DMS79 (cell line): ENCODE results near the gene LBX1.
A peak's percentile ranks its signal among the peaks of the same experiment; 100 is the strongest.

Source experiments
- DNase-seq: peaks from one replicate; lab custom pipeline; 2025; lab: John Stamatoyannopoulos, UW

LBX1 gene

GRCh38 chr10:101225846-101226421 lies 3.3 kb downstream of the LBX1 start:
- no peak for DNase-seq

GRCh38 chr10:101224910-101225823 lies 4.1 kb downstream of the LBX1 start:
- DNase-seq: no peak

- no peak for DNase-seq
Observed at GRCh38 chr10:101224060-101224909, 5.0 kb downstream of the LBX1 start.

GRCh38 chr10:101223274-101224059 lies 5.8 kb downstream of the LBX1 start:
- no peak for DNase-seq

GRCh38 chr10:101222683-101223273 lies 6.5 kb downstream of the LBX1 start:
- no peak for DNase-seq

GRCh38 chr10:101221963-101222531 lies 7.2 kb downstream of the LBX1 start:
- no peak for DNase-seq

GRCh38 chr10:101221549-101221948 lies 7.7 kb downstream of the LBX1 start:
- no peak for DNase-seq

GRCh38 chr10:101219946-101220451 lies 9.3 kb downstream of the LBX1 start:
- no peak for DNase-seq

- DNase-seq: no peak
Observed at GRCh38 chr10:101219139-101219945, 9.9 kb downstream of the LBX1 start.

- no peak for DNase-seq
Observed at GRCh38 chr10:101218351-101219138, 10.7 kb downstream of the LBX1 start.

- DNase-seq: no peak
Observed at GRCh38 chr10:101217450-101218281, 11.6 kb downstream of the LBX1 start.

GRCh38 chr10:101217044-101217425 lies 12.2 kb downstream of the LBX1 start:
- DNase-seq: no peak

- DNase-seq: no peak
Observed at GRCh38 chr10:101216207-101217043, 12.8 kb downstream of the LBX1 start.

GRCh38 chr10:101215397-101216206 lies 13.7 kb downstream of the LBX1 start:
- peak; percentile 46 for DNase-seq

GRCh38 chr10:101214446-101215396 lies 14.5 kb downstream of the LBX1 start:
- DNase-seq: peak; percentile 34
